Lower leg skin (tissue), 3 donors: ENCODE results near the gene MIER3.

Experiments
- POLR2A ChIP-seq, 2 donors: fragments of 450-650 bp; IDR thresholded peaks; one replicate each; pipeline ENCODE4 v1.6.1; 2016 to 2017; ENCODE audit warnings: antibody characterized with exemption in 2 of 2, mild to moderate bottlenecking in 1 of 2, moderate library complexity in 1 of 2
- TF ChIP-seq, protein P1 (sequence below), 3 donors: fragments of 450-650 bp; IDR thresholded peaks; one replicate each; pipeline ENCODE4 v1.5.1; 2016; ENCODE audit warnings: antibody characterized with exemption in 3 of 3, mild to moderate bottlenecking in 3 of 3, moderate library complexity in 2 of 3

DNA sequence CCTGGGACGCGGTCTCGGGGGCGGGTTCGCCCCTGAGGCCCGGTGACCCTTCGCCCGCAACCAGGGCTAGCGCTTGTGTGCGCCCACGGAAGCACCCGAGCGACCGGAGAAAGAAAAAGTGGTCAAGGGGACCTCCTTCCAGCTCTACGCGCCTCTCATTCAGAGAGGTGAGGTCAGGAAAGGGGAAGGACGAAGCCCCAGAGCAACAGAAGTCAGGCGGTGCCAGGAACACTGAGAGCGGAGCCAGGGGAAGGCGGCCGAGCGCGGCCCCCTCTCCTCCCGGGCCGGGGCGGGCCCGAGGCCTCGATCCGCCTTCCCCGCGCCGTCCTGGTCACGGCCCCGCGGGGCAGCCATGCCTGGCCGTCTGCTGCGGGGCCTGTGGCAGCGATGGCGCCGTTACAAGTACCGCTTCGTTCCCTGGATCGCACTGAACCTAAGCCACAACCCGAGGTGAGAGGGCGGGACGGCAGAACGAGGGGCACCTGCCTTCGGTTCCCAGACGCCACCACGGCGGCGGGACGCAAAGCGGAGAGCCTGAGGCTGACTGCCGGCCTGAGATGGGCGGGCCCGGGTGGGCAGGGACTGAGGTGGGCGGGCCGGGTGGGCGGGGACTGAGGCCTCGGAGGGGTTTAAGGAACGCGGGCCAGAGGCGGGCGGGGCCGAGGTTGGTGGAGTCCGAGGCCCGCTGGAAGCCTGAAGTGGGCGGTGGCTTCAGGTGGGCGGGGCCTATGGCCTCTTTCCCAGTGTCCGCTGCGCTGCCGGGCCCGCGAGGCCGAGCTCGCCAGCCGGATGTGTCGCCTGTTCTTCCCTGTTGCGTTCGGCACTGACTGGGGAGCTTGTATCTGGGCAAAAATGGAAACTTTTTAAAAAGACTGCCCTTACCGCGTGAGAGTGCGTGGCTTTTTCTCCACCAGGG is 42.4 kb downstream of the MIER3 start, which contains the start of gene SETD9:
- TF ChIP-seq, protein P1, sequence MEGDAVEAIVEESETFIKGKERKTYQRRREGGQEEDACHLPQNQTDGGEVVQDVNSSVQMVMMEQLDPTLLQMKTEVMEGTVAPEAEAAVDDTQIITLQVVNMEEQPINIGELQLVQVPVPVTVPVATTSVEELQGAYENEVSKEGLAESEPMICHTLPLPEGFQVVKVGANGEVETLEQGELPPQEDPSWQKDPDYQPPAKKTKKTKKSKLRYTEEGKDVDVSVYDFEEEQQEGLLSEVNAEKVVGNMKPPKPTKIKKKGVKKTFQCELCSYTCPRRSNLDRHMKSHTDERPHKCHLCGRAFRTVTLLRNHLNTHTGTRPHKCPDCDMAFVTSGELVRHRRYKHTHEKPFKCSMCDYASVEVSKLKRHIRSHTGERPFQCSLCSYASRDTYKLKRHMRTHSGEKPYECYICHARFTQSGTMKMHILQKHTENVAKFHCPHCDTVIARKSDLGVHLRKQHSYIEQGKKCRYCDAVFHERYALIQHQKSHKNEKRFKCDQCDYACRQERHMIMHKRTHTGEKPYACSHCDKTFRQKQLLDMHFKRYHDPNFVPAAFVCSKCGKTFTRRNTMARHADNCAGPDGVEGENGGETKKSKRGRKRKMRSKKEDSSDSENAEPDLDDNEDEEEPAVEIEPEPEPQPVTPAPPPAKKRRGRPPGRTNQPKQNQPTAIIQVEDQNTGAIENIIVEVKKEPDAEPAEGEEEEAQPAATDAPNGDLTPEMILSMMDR (IDR thresholded peaks at IDR 0.05) = no peak
- no peak for TF ChIP-seq POLR2A (IDR thresholded peaks at IDR 0.05)
